Right renal pelvis (tissue), 4 donors: ENCODE measurements around the gene ACOT7. TPM values are rescaled to one million over a fixed set of nuclear protein-coding genes. Genes with fewer than 3 reads are reported as not detected.

Source experiments
- DNase-seq, 4 donors: peaks; one replicate each; pipeline ENCODE4 v3.0.0-alpha.2; 2013; ENCODE audit warnings: low read depth in 4 of 4, low spot score in 3 of 4, missing footprints in 1 of 4
- polyA plus RNA-seq, 4 donors: library from polyadenylated mRNA; unstranded; fragments of 120-200 nt; gene quantifications; one replicate each; pipeline ENCODE4 v1.2.1, GENCODE V29; 2013; ENCODE audit not compliant: insufficient read length in 4 of 4

Gene ACOT7
- polyA plus RNA-seq, 4 donors, result 28.7 to 35.0 (median 31.5) TPM

GRCh38 chr1:6348511-6349191 lies 44.9 kb downstream of the ACOT7 start:
- no peak for DNase-seq

DNA sequence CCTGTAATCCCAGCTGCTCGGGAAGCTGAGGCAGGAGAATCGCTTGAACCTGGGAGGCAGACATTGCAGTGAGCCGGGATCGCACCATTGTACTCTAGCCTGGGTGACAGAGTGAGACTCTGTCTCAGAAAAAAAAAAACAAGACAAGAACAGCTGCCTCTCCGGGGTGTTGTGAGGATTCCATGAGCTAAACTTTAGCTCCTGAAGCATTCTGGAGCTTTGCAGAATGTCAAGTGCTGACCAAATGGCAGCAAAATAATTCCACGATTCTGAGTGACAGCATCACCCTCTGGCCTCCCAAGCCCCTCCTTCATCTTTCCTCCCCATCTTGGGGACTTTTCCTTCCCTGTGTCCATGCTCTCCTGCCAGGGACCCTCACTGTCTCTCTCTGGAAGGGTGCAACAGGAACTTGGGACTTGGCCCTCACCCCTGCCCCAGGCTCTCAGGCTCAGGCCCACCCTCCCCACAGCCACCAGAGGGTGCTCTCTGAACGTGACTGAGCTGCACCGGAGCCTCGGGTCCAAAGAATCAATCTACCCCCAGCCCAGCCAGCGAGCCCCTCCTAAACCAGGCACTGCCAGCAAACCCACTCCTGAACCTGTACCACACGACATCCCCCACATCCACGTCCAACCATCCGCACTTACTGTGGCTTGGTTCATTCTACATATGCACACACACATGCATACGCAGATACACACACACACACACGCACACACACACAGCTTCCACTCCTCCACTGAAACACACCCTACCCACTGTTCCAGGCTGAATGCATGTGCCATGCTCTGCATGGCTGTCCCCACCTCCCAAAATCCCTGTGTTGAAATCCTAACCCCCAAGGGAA lies 45.7 kb downstream of the ACOT7 start:
- no peak for DNase-seq

DNA sequence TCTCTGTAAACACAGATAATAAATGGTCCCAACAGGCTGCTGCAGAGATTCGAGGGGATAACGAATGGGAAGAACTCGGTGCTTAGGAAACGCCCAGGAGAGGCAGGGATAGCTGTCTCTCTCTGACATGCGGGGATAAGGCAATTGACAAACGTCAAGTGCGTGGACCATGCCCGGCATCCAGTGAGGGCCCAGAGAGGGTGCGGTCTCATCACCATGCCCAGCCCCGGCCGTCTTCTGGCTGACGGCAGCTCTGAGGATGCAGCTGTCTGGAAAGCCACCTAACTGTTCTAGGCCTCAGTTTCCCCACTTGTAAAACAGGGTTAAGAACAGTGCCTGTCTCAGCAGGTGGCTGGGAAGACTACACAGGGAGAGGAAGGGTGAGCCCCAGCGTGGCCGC lies 48.1 kb downstream of the ACOT7 start:
- no peak for DNase-seq

GRCh38 chr1:6345009-6345408 lies 48.6 kb downstream of the ACOT7 start:
- DNase-seq, result no peak

GRCh38 chr1:6343506-6344405 lies 49.8 kb downstream of the ACOT7 start:
- peak in 2 of 4 donors; percentile 59 to 64 for DNase-seq

GRCh38 chr1:6342056-6342455 lies 51.5 kb downstream of the ACOT7 start:
- DNase-seq, result no peak

- DNase-seq, result no peak
These were observed 54.9 kb downstream of the ACOT7 start for GRCh38 chr1:6338695-6339094.

DNA sequence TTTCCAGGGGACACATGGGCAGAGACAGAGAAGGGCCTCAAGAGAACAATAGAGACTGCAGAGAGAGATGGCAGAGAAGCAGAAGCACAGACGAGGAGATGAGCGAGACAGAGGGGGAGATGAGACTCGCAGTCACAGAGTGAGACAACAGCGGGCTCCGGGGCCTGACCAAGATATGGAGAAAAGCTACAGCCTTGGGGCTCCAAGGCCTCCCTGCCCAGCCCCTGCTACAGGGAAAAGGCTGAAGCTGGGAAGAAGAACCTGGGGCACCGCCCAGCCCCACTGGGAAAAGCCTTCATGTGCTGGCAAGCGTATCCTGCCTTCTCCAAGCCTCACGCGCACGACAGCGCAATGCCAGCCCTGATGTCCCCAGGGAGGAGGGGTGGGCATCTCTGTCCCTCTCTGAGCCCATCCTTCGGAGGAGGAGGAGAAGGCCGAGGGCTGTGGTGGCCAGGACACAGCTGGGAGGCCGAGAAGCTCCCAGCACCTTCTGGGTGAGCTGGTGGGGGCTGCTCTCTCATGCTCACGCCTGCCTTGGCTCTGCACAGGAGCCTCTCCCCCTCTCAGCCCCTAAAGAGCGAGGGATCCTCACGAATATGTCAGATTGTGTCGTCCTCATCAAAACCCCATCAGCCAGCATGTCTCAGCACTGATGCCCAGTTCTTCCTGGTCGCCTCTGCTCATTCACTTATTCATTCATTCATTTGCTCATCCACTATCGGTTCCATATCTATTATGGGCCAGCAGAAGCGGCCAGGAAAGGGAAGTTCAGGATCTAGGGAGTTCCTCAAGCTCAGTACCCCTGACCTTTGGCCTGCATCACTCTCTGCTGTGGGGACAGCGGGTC lies 56.6 kb downstream of the ACOT7 start:
- no peak for DNase-seq

GRCh38 chr1:6334261-6334993 lies 59.1 kb downstream of the ACOT7 start:
- DNase-seq, result no peak

- no peak for DNase-seq
These were observed 60.7 kb downstream of the ACOT7 start for GRCh38 chr1:6332821-6333220.

DNA sequence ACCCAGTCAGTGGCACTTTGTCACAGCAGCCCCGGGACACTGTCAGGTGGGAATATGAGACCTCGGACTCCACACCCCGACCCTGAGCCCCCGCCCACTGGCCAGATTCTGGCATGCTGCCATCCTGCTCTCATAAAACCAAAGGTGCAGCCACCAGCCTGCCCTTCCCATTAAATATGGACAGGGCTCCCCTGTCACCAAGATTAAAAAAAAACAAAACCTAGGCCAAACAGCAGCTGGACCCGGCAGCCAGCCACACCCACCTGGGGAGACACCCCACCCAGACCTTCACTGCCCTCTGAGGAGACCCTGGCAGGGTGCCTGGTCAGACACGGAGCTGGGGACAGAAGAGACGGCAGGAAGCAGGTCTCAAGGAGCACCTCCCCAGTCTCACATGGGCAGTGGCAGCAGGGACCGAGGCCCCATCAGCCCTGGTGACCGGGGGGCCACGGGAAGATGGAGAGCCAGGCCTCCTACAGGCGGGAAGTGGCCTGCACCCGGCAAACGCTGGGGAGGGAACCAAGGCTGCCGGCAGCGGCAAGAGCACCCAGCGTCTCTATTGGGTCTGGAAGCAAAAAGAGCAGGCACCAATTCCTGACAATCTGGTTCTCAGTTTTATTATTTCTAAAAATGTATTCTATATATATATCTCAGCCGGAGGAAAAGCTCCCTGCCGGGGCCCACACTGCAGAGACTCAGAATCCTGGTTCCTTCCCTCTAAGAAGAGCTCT lies 61.9 kb downstream of the ACOT7 start:
- no peak for DNase-seq

- DNase-seq, result no peak
These were observed 63.1 kb downstream of the ACOT7 start for GRCh38 chr1:6330410-6330911.

DNA sequence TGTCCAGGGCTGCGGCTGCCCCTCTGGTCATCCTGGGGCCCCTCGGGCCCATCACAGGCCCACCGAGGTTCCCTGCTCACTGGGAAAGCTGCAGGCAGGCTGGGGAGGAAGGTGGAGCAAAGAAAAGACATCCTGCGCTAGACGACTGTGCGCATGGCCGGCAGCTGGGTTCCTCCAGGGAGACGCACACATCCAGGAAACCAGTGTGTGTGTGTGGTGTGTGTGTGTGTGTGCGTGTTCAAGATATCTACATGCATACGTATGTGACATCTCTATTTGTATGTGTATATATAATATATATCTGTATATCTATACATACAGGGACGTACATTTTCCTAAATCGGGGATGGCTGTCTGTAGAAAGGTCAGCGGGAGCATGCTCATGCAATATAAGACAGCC lies 63.7 kb downstream of the ACOT7 start:
- no peak for DNase-seq

DNA sequence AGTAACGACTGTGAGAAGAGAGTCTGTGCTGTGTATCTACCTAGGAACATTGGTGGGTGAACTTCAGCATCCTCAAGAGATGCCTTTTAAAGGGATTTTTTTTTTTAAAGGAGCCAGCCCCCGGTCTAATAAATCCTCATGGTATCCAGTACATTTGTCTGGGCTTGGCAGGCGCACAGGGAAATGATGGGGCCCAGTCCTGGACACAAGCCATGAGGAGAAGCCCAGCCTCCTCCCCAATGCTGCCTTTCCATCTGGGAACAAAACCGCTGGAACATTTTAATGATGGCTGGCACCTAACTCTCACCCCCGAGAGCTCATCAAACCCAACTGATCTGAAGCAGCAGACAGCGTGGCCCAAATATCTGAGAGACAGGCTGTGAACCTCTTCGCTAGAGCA lies 64.2 kb downstream of the ACOT7 start:
- DNase-seq, result no peak

GRCh38 chr1:6328696-6329095 lies 64.9 kb downstream of the ACOT7 start:
- no peak for DNase-seq

DNA sequence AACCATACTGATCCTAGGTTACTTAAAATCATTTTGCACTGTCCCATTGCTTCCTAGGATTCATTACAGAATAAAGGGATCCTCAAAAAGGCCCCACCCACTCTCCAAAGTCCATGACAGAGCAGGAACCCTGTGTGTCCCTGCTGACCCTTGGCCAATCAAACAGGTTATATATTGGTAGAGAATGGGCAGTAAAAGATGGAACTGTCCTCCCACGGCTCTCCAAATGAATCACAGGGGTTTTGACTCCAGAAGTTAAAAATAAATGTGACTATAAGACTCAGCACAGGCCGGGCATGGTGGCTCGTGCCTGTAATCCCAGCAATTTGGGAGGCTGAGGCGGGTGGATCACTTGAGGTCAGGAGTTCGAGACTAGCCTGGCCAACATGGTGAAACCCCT lies 65.5 kb downstream of the ACOT7 start:
- no peak for DNase-seq

- no peak for DNase-seq
These were observed 68.1 kb downstream of the ACOT7 start for GRCh38 chr1:6325482-6325881.

- no peak for DNase-seq
These were observed 71.4 kb downstream of the ACOT7 start for GRCh38 chr1:6322161-6322560.

GRCh38 chr1:6321205-6321604 lies 72.4 kb downstream of the ACOT7 start:
- no peak for DNase-seq
